ENCODE results near the gene ANP32E.

The ANP32E gene

GRCh38 chr1:150268705-150269403, 32.9 kb upstream of the ANP32E start, which contains the start of gene APH1A (continued):
- TF ChIP-seq ZNF518A (tag by site-specific recombination; conservative IDR thresholded peaks at IDR 0.05; ENCODE audit: low read depth) (peak; percentile 60; the same call in 1 of the 2 replicates), ZNF37A (tag by site-specific recombination; IDR thresholded peaks at IDR 0.05) (no peak), ZNF654 (tag by site-specific recombination; IDR thresholded peaks at IDR 0.05; ENCODE audit: low read depth) (no peak), TRIM28 (IDR thresholded peaks at IDR 0.05; ENCODE audit: borderline replicate concordance, low read length) (no peak), PRDM10 (tag by site-specific recombination; IDR thresholded peaks at IDR 0.05) (peak; percentile 96), TCF7L2 (IDR thresholded peaks at IDR 0.05; ENCODE audit: borderline replicate concordance, low read depth, low read length) (no peak), ZNF791 (tag by site-specific recombination; IDR thresholded peaks at IDR 0.05) (no peak), ZNF221 (tag by site-specific recombination; IDR thresholded peaks at IDR 0.05; ENCODE audit: borderline replicate concordance) (no peak), KLF7 (tag by site-specific recombination; IDR thresholded peaks at IDR 0.05; ENCODE audit: borderline replicate concordance) (peak; percentile 95), ZBTB8A (tag by site-specific recombination; IDR thresholded peaks at IDR 0.05) (peak; percentile 54; the same call in 1 of the 2 replicates), ZSCAN23 (tag by site-specific recombination; IDR thresholded peaks at IDR 0.05) (no peak), KLF10 (tag by site-specific recombination; IDR thresholded peaks at IDR 0.05) (peak; percentile 93), PRDM4 (tag by site-specific recombination; IDR thresholded peaks at IDR 0.05) (no peak), ZNF132 (tag by site-specific recombination; IDR thresholded peaks at IDR 0.05; ENCODE audit: borderline replicate concordance) (no peak), REPIN1 (tag by site-specific recombination; IDR thresholded peaks at IDR 0.05; ENCODE audit: low read depth) (0 out of 2 replicates have a peak, but pooled peaks have one; percentile 80), CTCF (tag by site-specific recombination; IDR thresholded peaks at IDR 0.05) (no peak), KLF16 (tag by site-specific recombination; IDR thresholded peaks at IDR 0.05) (peak; percentile 98), GLIS2 (tag by site-specific recombination; IDR thresholded peaks at IDR 0.05) (peak; percentile 98), ZNF488 (tag by site-specific recombination; IDR thresholded peaks at IDR 0.05) (no peak), YY2 (tag by site-specific recombination; IDR thresholded peaks at IDR 0.05) (peak; percentile 67), ZNF174 (tag by site-specific recombination; IDR thresholded peaks at IDR 0.05) (no peak), ZNF626 (tag by site-specific recombination; IDR thresholded peaks at IDR 0.05) (no peak), ZNF416 (tag by site-specific recombination; IDR thresholded peaks at IDR 0.05) (no peak), PATZ1 (tag by site-specific recombination; IDR thresholded peaks at IDR 0.05) (peak; percentile 99)

Data from HEK293 (cell line).